ENCODE measurements around the gene ADGRB2. TPM values are rescaled to one million over a fixed set of nuclear protein-coding genes. Genes with fewer than 3 reads are reported as not detected.

Gene ADGRB2
- total and polyA plus RNA-seq, 9 donors: 12.5 to 21.7 (median 19.0) TPM

GRCh38 chr1:31701091-31701736 lies 62.9 kb downstream of the ADGRB2 start:
- peaks cover 25% of the 10 kb centered on the region for H3K36me3 ChIP-seq (ENCODE audit: control insufficient read depth, insufficient read depth, low read length)
- WGBS (ENCODE audit: insufficient coverage): 13% methylated on average over 3 of the region's 10 CpGs
- H3K4me1 ChIP-seq (ENCODE audit: control insufficient read depth, insufficient read depth, low read length): peaks cover 72% of the 10 kb centered on the region
- peaks cover 16% of the 10 kb centered on the region for H3K27me3 ChIP-seq (ENCODE audit: control insufficient read depth, insufficient read depth, low read length)
- H3K4me3 ChIP-seq (ENCODE audit: low read length): peak overlapping the region; percentile 15
- no peaks in the 10 kb centered on the region for H3K9me3 ChIP-seq (replicated peaks; ENCODE audit: control insufficient read depth, low read depth, low read length)
- peak; percentile 97 for DNase-seq
- peak overlapping the region; percentile 77 for H3K27ac ChIP-seq (ENCODE audit: low read length)

GRCh38 chr1:31700468-31701090 lies 63.6 kb downstream of the ADGRB2 start:
- Histone ChIP-seq H3K4me3 (ENCODE audit: low read length) (no peak overlapping the region), H3K4me1 (ENCODE audit: control insufficient read depth, insufficient read depth, low read length) (peaks cover 72% of the 10 kb centered on the region)
- DNase-seq: no peak

GRCh38 chr1:31699341-31699891 lies 64.7 kb downstream of the ADGRB2 start:
- H3K27ac ChIP-seq (ENCODE audit: low read length): no peak overlapping the region
- no peaks in the 10 kb centered on the region for H3K9me3 ChIP-seq (replicated peaks; ENCODE audit: control insufficient read depth, low read depth, low read length)
- H3K4me1 ChIP-seq (ENCODE audit: control insufficient read depth, insufficient read depth, low read length): peaks cover 67% of the 10 kb centered on the region
- H3K36me3 ChIP-seq (ENCODE audit: control insufficient read depth, insufficient read depth, low read length): peaks cover 36% of the 10 kb centered on the region
- 78% methylated on average over 10 of the region's 10 CpGs for WGBS (ENCODE audit: insufficient coverage)
- no peak overlapping the region for H3K4me3 ChIP-seq (ENCODE audit: low read length)
- peaks cover 10% of the 10 kb centered on the region for H3K27me3 ChIP-seq (ENCODE audit: control insufficient read depth, insufficient read depth, low read length)
- no peak for DNase-seq

More at GRCh38 chr1:31700468-31701090, 63.6 kb downstream of the ADGRB2 start:
- peaks cover 29% of the 10 kb centered on the region for H3K36me3 ChIP-seq (ENCODE audit: control insufficient read depth, insufficient read depth, low read length)
- H3K27ac ChIP-seq (ENCODE audit: low read length): peak overlapping the region; percentile 77
- H3K9me3 ChIP-seq (replicated peaks; ENCODE audit: control insufficient read depth, low read depth, low read length): no peaks in the 10 kb centered on the region
- H3K27me3 ChIP-seq (ENCODE audit: control insufficient read depth, insufficient read depth, low read length): peaks cover 16% of the 10 kb centered on the region
- 49% methylated on average over 4 of the region's 7 CpGs for WGBS (ENCODE audit: insufficient coverage)

GRCh38 chr1:31697369-31697984 lies 66.7 kb downstream of the ADGRB2 start:
- no peaks in the 10 kb centered on the region for H3K9me3 ChIP-seq (replicated peaks; ENCODE audit: control insufficient read depth, low read depth, low read length)
- 80% methylated on average over 12 of the region's 12 CpGs for WGBS (ENCODE audit: insufficient coverage)
- peaks cover 43% of the 10 kb centered on the region for H3K36me3 ChIP-seq (ENCODE audit: control insufficient read depth, insufficient read depth, low read length)
- no peak overlapping the region for H3K4me3 ChIP-seq (ENCODE audit: low read length)
- no peak for DNase-seq
- H3K4me1 ChIP-seq (ENCODE audit: control insufficient read depth, insufficient read depth, low read length): peaks cover 68% of the 10 kb centered on the region
- no peaks in the 10 kb centered on the region for H3K27me3 ChIP-seq (ENCODE audit: control insufficient read depth, insufficient read depth, low read length)
- H3K27ac ChIP-seq (ENCODE audit: low read length): no peak overlapping the region

GRCh38 chr1:31696242-31696641 lies 67.9 kb downstream of the ADGRB2 start:
- no peak for DNase-seq
- peaks cover 60% of the 10 kb centered on the region for H3K4me1 ChIP-seq (ENCODE audit: control insufficient read depth, insufficient read depth, low read length)
- H3K9me3 ChIP-seq (replicated peaks; ENCODE audit: control insufficient read depth, low read depth, low read length): no peaks in the 10 kb centered on the region
- H3K27me3 ChIP-seq (ENCODE audit: control insufficient read depth, insufficient read depth, low read length): no peaks in the 10 kb centered on the region
- 83% methylated on average over 4 of the region's 4 CpGs for WGBS (ENCODE audit: insufficient coverage)
- H3K27ac ChIP-seq (ENCODE audit: low read length): no peak overlapping the region
- H3K4me3 ChIP-seq (ENCODE audit: low read length): no peak overlapping the region
- peaks cover 50% of the 10 kb centered on the region for H3K36me3 ChIP-seq (ENCODE audit: control insufficient read depth, insufficient read depth, low read length)

GRCh38 chr1:31695327-31695726 lies 68.8 kb downstream of the ADGRB2 start:
- H3K9me3 ChIP-seq (replicated peaks; ENCODE audit: control insufficient read depth, low read depth, low read length): no peaks in the 10 kb centered on the region
- DNase-seq: no peak
- no peaks in the 10 kb centered on the region for H3K27me3 ChIP-seq (ENCODE audit: control insufficient read depth, insufficient read depth, low read length)
- 82% methylated on average over 4 of the region's 5 CpGs for WGBS (ENCODE audit: insufficient coverage)
- peaks cover 51% of the 10 kb centered on the region for H3K4me1 ChIP-seq (ENCODE audit: control insufficient read depth, insufficient read depth, low read length)
- no peak overlapping the region for H3K27ac ChIP-seq (ENCODE audit: low read length)
- no peak overlapping the region for H3K4me3 ChIP-seq (ENCODE audit: low read length)
- peaks cover 52% of the 10 kb centered on the region for H3K36me3 ChIP-seq (ENCODE audit: control insufficient read depth, insufficient read depth, low read length)

GRCh38 chr1:31694964-31695313 lies 69.2 kb downstream of the ADGRB2 start:
- no CpG with 5 or more reads among the region's 8 CpGs for WGBS (ENCODE audit: insufficient coverage)
- Histone ChIP-seq H3K27ac (ENCODE audit: low read length) (peak overlapping the region; percentile 42), H3K4me1 (ENCODE audit: control insufficient read depth, insufficient read depth, low read length) (peaks cover 47% of the 10 kb centered on the region), H3K4me3 (ENCODE audit: low read length) (no peak overlapping the region), H3K27me3 (ENCODE audit: control insufficient read depth, insufficient read depth, low read length) (no peaks in the 10 kb centered on the region), H3K9me3 (replicated peaks; ENCODE audit: control insufficient read depth, low read depth, low read length) (no peaks in the 10 kb centered on the region), H3K36me3 (ENCODE audit: control insufficient read depth, insufficient read depth, low read length) (peaks cover 55% of the 10 kb centered on the region)
- no peak for DNase-seq

- Histone ChIP-seq H3K27ac (ENCODE audit: low read length) (peak overlapping the region; percentile 42), H3K4me1 (ENCODE audit: control insufficient read depth, insufficient read depth, low read length) (peaks cover 41% of the 10 kb centered on the region), H3K36me3 (ENCODE audit: control insufficient read depth, insufficient read depth, low read length) (peaks cover 59% of the 10 kb centered on the region), H3K27me3 (ENCODE audit: control insufficient read depth, insufficient read depth, low read length) (no peaks in the 10 kb centered on the region), H3K4me3 (ENCODE audit: low read length) (no peak overlapping the region), H3K9me3 (replicated peaks; ENCODE audit: control insufficient read depth, low read depth, low read length) (no peaks in the 10 kb centered on the region)
- peak; percentile 53 for DNase-seq
- WGBS (ENCODE audit: insufficient coverage): 80% methylated on average over 2 of the region's 12 CpGs
Measured at GRCh38 chr1:31694069-31694963, 69.8 kb downstream of the ADGRB2 start.

- 73% methylated on average over 10 of the region's 10 CpGs for WGBS (ENCODE audit: insufficient coverage)
- Histone ChIP-seq H3K36me3 (ENCODE audit: control insufficient read depth, insufficient read depth, low read length) (peaks cover 63% of the 10 kb centered on the region), H3K9me3 (replicated peaks; ENCODE audit: control insufficient read depth, low read depth, low read length) (no peaks in the 10 kb centered on the region), H3K27me3 (ENCODE audit: control insufficient read depth, insufficient read depth, low read length) (no peaks in the 10 kb centered on the region), H3K4me1 (ENCODE audit: control insufficient read depth, insufficient read depth, low read length) (peaks cover 41% of the 10 kb centered on the region), H3K4me3 (ENCODE audit: low read length) (no peak overlapping the region), H3K27ac (ENCODE audit: low read length) (peak overlapping the region; percentile 3)
- no peak for DNase-seq
Measured at GRCh38 chr1:31693231-31693630, 70.9 kb downstream of the ADGRB2 start.

All from muscle of leg (tissue), 11 donors.